Measurements from ENCODE around the gene MDFI.

Gene MDFI

DNA sequence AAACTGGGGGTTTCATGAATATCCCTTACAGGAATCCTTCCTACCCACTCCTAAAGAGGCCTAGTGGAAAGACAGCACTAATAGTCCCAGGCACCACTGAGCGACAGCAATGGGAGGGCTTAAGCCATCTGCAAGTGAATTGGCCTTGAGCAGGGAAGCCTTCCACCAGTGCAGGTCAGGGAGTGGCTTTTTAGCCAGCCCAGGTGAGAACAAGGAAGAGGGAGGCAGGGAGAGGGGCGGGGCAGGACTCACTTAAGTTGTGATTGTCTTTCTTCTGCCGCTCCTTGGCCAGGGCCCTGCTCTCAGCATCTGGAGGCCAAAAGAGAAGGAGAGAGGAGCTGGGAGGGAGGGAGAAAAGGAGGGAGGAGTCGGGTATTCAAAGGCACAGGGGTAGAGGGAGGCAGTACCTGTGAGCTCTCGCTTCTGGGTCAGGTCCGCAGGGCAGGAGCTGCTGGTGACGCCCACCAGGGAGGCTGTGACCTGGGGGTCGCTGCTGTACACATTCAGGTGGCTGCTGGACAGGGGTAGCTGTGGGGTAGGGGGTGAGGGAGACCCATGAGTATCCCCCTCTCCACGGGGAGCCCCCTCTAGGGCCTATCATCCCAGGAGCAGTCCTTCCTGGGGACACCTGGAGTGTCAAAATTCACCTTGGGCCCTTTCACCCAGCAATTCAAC, 49.4 kb downstream of the MDFI start:
- no peak for DNase-seq (ENCODE audit: low read depth)
- H3K4me3 ChIP-seq (ENCODE audit: low read length), result no peak overlapping the region
- TF ChIP-seq, protein P1, sequence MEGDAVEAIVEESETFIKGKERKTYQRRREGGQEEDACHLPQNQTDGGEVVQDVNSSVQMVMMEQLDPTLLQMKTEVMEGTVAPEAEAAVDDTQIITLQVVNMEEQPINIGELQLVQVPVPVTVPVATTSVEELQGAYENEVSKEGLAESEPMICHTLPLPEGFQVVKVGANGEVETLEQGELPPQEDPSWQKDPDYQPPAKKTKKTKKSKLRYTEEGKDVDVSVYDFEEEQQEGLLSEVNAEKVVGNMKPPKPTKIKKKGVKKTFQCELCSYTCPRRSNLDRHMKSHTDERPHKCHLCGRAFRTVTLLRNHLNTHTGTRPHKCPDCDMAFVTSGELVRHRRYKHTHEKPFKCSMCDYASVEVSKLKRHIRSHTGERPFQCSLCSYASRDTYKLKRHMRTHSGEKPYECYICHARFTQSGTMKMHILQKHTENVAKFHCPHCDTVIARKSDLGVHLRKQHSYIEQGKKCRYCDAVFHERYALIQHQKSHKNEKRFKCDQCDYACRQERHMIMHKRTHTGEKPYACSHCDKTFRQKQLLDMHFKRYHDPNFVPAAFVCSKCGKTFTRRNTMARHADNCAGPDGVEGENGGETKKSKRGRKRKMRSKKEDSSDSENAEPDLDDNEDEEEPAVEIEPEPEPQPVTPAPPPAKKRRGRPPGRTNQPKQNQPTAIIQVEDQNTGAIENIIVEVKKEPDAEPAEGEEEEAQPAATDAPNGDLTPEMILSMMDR (conservative IDR thresholded peaks at IDR 0.05; ENCODE audit: low read length), result no peak

DNA sequence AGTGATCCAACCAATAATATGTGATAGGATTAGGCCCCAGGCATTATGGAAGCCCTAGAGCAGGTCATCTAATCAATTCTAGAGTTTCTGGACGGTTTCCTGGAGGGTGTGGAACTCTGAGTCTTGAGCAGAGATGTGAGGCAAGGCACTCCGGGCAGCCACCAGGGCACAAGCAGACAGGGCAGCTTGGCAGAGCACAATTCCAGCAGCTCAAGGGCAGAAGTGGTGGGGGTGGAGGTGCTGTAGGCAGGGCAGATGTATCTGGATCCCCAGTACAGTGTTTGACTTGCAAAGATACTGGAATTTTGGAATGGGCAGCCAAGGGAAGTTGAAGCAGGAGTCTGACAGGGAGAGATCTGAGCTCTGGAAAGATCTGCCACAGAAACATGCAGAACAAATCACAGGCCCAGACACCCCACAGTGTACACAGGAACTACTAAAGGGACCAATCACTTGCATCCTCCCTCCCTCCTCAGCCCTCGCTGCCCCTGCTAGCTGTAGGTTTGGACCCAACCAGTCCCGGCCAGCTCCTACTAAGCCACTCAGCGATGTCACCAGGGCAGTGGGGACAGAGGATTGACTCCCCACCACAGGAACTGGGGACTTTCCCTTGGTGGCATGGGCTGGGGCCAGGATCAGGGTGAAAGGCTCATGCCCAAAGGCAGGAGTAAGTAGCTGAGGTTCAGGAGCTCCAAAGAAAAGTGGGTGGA, 50.1 kb downstream of the MDFI start:
- no peak overlapping the region for H3K4me3 ChIP-seq (ENCODE audit: low read length)
- DNase-seq (ENCODE audit: low read depth), result no peak
- TF ChIP-seq, protein P1 (conservative IDR thresholded peaks at IDR 0.05; ENCODE audit: low read length), result no peak

DNA sequence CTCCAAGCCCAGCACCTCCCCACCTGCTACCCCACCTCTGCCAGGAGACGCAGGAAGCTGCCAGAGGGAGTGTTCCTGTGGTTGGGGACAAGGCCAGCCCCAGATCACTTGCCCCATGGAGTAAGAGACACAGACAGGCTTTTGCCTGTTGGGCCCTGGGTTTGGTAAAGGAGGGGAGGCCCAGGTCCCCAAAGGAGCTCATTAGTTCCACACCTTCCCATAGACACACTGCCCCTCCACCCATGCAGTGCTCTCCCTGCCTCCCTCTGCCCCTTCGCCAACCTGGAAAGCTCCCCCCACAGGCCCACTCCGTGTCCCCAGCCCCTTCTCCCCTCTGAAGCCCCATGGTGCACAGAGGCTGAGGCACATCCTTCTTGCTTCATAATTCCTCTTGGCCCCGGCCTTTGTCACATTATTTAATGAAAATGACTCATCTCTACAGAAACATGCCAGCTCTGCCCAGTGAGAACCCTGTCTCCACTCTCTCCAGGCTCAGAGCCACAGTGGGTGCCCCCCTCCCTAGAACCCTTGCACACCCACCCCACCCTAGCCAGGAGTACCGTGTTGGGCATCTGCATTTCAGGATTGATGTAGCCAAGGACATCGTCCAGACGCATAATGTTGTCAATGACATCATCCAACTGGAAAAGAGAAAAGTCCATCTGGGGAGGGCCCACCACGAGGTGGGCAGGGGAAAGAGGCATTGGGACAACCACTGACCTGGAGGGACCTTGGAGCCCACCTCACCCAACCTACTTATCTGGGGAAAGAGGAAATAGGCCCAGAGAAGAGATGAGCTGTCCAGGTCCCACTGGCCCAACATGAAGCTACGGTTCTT, 51.1 kb downstream of the MDFI start:
- H3K4me3 ChIP-seq (ENCODE audit: low read length), result no peak overlapping the region
- DNase-seq (ENCODE audit: low read depth), result peak; percentile 46
- TF ChIP-seq, protein P1 (conservative IDR thresholded peaks at IDR 0.05; ENCODE audit: low read length), result no peak

DNA sequence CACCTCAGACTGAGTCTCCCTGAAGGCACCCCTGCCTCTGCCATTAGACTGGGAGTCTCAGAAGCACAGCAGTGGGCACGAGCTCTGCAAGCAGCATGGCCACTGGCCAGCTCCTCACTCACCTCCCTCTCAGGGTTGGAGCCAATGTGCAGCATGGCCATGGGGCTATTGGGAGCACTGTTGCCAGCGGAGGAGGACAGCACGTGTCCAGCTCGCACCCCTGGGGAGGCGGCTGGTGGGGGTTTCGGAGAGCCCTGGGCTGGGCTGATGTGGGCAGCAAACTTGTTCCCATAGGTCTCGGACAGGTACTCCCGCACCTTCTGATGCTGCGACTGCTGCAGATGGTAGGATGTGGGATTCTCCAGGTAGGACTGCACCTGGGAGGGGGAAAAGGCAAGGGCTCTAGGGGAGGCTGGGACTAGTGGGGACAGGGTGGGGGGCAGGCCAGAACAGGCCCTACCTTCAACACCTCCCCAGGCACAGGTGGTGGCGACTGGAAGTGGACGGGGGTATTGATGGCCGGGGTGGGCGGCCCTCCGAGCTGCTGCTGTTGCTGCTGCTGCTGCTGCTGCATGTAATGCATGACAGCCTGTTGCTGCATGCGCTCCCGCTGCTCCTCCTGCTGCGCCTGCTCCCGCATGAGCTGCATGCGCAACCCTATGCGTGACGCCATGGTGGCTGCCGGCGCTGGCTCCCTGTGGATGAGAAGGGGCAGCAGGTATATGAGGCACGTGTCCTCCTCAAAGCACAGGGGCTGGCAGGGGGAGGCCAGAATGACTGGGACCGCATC, 52.5 kb downstream of the MDFI start:
- DNase-seq (ENCODE audit: low read depth), result no peak
- TF ChIP-seq, protein P1 (conservative IDR thresholded peaks at IDR 0.05; ENCODE audit: low read length), result no peak
- no peak overlapping the region for H3K4me3 ChIP-seq (ENCODE audit: low read length)

DNA sequence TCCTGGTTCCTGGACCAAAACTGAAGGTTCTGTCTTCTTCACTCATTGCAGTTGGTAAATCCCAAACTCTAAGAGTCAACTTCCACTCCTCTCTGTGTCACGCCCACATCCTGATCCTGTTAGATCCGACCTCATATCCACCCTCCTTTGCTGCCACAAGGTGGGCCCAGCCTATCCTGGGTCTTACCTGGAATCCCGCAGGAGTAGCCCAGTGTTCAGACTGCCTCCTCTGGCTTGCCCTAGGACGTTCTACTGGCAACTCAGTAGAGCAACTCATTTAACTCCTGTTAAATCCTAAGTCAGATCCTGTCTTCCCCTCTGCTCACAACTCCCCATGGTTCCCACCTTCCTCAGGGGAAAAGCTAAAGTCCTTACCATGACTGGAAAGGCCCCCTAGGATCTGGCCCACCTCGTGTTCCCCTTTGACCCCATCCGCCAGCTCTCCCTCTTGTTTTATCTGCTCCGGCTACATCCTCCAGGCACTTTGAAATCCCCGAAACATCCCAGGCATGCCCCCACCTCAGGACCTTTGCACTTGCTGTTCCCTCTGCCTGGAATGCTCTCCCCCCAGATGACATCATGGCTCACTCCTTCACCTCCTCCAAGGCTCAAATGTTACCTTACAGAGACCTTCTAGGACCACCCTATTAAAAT, 53.3 kb downstream of the MDFI start:
- TF ChIP-seq, protein P1 (conservative IDR thresholded peaks at IDR 0.05; ENCODE audit: low read length), result no peak
- no peak overlapping the region for H3K4me3 ChIP-seq (ENCODE audit: low read length)
- DNase-seq (ENCODE audit: low read depth), result no peak

DNA sequence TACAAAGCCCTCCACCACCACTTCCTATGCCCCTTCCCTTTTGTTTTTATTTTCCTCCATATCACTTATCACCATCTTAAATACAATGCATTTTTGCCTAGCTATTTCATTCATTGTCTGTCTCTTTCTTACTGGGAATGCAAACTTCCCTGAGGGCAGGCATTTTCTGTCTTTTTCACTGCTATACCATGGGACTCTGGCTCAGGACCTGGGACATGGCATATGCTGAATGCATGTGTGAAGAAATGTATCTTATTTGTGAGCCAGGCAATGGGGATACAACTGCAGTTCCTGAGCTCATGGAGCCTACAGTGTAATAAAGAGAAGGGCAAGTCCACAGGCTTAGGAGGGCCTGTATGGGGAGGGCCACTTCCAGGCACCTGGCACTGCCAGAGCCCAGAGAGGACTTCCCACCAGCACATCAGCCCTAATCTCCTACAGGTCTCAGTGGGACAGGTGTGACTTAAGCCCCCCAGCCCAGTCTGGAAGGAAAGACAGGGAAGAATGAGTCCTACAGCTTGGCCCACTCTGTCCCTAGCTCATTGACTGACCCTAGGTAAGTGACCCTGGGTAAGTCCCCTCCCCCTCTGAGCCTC, 53.9 kb downstream of the MDFI start:
- no peak for DNase-seq (ENCODE audit: low read depth)
- no peak overlapping the region for H3K4me3 ChIP-seq (ENCODE audit: low read length)
- TF ChIP-seq, protein P1 (conservative IDR thresholded peaks at IDR 0.05; ENCODE audit: low read length), result no peak

Data from AG10803 (cell line).